Stimulated activated CD8-positive, alpha-beta memory T cell treated with anti-CD3 and anti-CD28 coated beads, Interleukin-7, amount 100 ng/mL, for 1 hour (primary cell): ENCODE results near the gene SOD1.

ENCODE experiments used
- DNase-seq, 2 donors: peaks; one replicate each; pipeline ENCODE4 v3.0.0-alpha.2; 2020; ENCODE audit warnings: low read depth in 2 of 2

Gene SOD1

GRCh38 chr21:31682620-31683019 lies 23.1 kb downstream of the SOD1 start:
- DNase-seq = no peak

- DNase-seq = no peak
Observed at GRCh38 chr21:31683029-31683428, 23.5 kb downstream of the SOD1 start.

- DNase-seq = no peak
Observed at GRCh38 chr21:31684918-31685317, 25.4 kb downstream of the SOD1 start.

- DNase-seq = no peak
Observed at GRCh38 chr21:31686272-31686915, 26.9 kb downstream of the SOD1 start.

- DNase-seq = no peak
Observed at GRCh38 chr21:31687108-31687507, 27.6 kb downstream of the SOD1 start.

GRCh38 chr21:31688603-31689368 lies 29.3 kb downstream of the SOD1 start:
- DNase-seq = no peak

- no peak for DNase-seq
Observed at GRCh38 chr21:31693222-31693621, 33.7 kb downstream of the SOD1 start.

GRCh38 chr21:31696424-31696823 lies 36.9 kb downstream of the SOD1 start:
- DNase-seq = no peak

- DNase-seq = no peak
Observed at GRCh38 chr21:31698461-31698860, 39.0 kb downstream of the SOD1 start.

- DNase-seq = no peak
Observed at GRCh38 chr21:31700040-31700439, 40.5 kb downstream of the SOD1 start.

GRCh38 chr21:31706562-31706961 lies 47.1 kb downstream of the SOD1 start:
- no peak for DNase-seq

- no peak for DNase-seq
Observed at GRCh38 chr21:31707499-31707898, 48.0 kb downstream of the SOD1 start.

GRCh38 chr21:31708541-31708940 lies 49.0 kb downstream of the SOD1 start:
- DNase-seq = no peak

GRCh38 chr21:31710586-31710985 lies 51.1 kb downstream of the SOD1 start:
- no peak for DNase-seq

GRCh38 chr21:31711326-31711725 lies 51.8 kb downstream of the SOD1 start:
- DNase-seq = no peak

GRCh38 chr21:31711745-31712285 lies 52.3 kb downstream of the SOD1 start:
- DNase-seq = no peak

GRCh38 chr21:31713115-31713514 lies 53.6 kb downstream of the SOD1 start:
- no peak for DNase-seq

- no peak for DNase-seq
Observed at GRCh38 chr21:31713973-31714740, 54.7 kb downstream of the SOD1 start.

GRCh38 chr21:31714741-31715365 lies 55.4 kb downstream of the SOD1 start:
- no peak for DNase-seq

- DNase-seq = no peak
Observed at GRCh38 chr21:31716106-31716505, 56.6 kb downstream of the SOD1 start.
